Measurements from ENCODE around the gene UPK2. TPM values are rescaled to one million over a fixed set of nuclear protein-coding genes. Genes with fewer than 3 reads are reported as not detected.

Gene UPK2
- total and polyA plus RNA-seq, 2 of the 13 experiments (the other 11 are each of a cell fraction or from before 2014, with no cell fraction given) = not detected

- TF ChIP-seq, protein P1, sequence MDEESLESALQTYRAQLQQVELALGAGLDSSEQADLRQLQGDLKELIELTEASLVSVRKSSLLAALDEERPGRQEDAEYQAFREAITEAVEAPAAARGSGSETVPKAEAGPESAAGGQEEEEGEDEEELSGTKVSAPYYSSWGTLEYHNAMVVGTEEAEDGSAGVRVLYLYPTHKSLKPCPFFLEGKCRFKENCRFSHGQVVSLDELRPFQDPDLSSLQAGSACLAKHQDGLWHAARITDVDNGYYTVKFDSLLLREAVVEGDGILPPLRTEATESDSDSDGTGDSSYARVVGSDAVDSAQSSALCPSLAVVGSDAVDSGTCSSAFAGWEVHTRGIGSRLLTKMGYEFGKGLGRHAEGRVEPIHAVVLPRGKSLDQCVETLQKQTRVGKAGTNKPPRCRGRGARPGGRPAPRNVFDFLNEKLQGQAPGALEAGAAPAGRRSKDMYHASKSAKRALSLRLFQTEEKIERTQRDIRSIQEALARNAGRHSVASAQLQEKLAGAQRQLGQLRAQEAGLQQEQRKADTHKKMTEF (CRISPR knock-in tag; IDR thresholded peaks at IDR 0.05) = no peak; the same call in 1 of the 2 replicates
- no peak for TF ChIP-seq RARA (CRISPR knock-in tag; IDR thresholded peaks at IDR 0.05)
- no peak for TF ChIP-seq ZNF703 (CRISPR knock-in tag; IDR thresholded peaks at IDR 0.05; ENCODE audit: borderline replicate concordance)
- no peak; the same call in 1 of the 2 replicates for TF ChIP-seq ARNTL (CRISPR knock-in tag; IDR thresholded peaks at IDR 0.05)
- TF ChIP-seq ZNF275 (CRISPR knock-in tag; IDR thresholded peaks at IDR 0.05; ENCODE audit: borderline replicate concordance) = no peak
- no peak for TF ChIP-seq ZNF138 (CRISPR knock-in tag; IDR thresholded peaks at IDR 0.05; ENCODE audit: low read depth)
- TF ChIP-seq ZNF574 (CRISPR knock-in tag; IDR thresholded peaks at IDR 0.05) = no peak; the same call in 1 of the 2 replicates
- TF ChIP-seq ARHGAP35 (CRISPR knock-in tag; IDR thresholded peaks at IDR 0.05; ENCODE audit: borderline replicate concordance) = no peak
- TF ChIP-seq GABPA (IDR thresholded peaks at IDR 0.05; ENCODE audit: low read depth, low read length) = no peak
- TF ChIP-seq GABPA (CRISPR knock-in tag; IDR thresholded peaks at IDR 0.05; ENCODE audit: low read depth) = no peak
- no peak for TF ChIP-seq ZNF841 (CRISPR knock-in tag; IDR thresholded peaks at IDR 0.05; ENCODE audit: borderline replicate concordance)
- TF ChIP-seq ZNF619 (CRISPR knock-in tag; IDR thresholded peaks at IDR 0.05) = no peak
- TF ChIP-seq, protein P2, sequence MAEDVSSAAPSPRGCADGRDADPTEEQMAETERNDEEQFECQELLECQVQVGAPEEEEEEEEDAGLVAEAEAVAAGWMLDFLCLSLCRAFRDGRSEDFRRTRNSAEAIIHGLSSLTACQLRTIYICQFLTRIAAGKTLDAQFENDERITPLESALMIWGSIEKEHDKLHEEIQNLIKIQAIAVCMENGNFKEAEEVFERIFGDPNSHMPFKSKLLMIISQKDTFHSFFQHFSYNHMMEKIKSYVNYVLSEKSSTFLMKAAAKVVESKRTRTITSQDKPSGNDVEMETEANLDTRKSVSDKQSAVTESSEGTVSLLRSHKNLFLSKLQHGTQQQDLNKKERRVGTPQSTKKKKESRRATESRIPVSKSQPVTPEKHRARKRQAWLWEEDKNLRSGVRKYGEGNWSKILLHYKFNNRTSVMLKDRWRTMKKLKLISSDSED (CRISPR knock-in tag; IDR thresholded peaks at IDR 0.05) = no peak
- 0 out of 2 replicates have a peak, but pooled peaks have one; percentile 23 for TF ChIP-seq GATAD1 (CRISPR knock-in tag; IDR thresholded peaks at IDR 0.05)
- TF ChIP-seq DBP (CRISPR knock-in tag; IDR thresholded peaks at IDR 0.05; ENCODE audit: not compliant biosample characterization) = no peak
- TF ChIP-seq SOX6 (IDR thresholded peaks at IDR 0.05) = no peak
- no peak for TF ChIP-seq SOX6 (CRISPR knock-in tag; IDR thresholded peaks at IDR 0.05)
- TF ChIP-seq ZNF432 (CRISPR knock-in tag; IDR thresholded peaks at IDR 0.05; ENCODE audit: borderline replicate concordance) = no peak
- TF ChIP-seq PLRG1 (conservative IDR thresholded peaks at IDR 0.05) = no peak
- no peak for TF ChIP-seq ZNF20 (CRISPR knock-in tag; IDR thresholded peaks at IDR 0.05)
Observed at GRCh38 chr11:118910309-118911112, 45.6 kb upstream of the UPK2 start (continued).

All from HepG2 (cell line).